Fibroblast of villous mesenchyme (primary cell): ENCODE results near the gene THEM4. TPM values are rescaled to one million over a fixed set of nuclear protein-coding genes. Genes with fewer than 3 reads are reported as not detected.
A peak's percentile ranks its signal among the peaks of the same experiment; 100 is the strongest.
"Not testable (repeated sequence)": the region's sequence is repeated elsewhere in the genome, so short reads cannot be mapped to it uniquely, and the experiment has no call there.

ENCODE experiments used
- DNase-seq: peaks from one replicate; pipeline ENCODE4 v3.0.0-alpha.2; 2010; ENCODE audit warnings: low read depth
- H3K4me3 ChIP-seq: 2 replicates; pipeline ENCODE4 v1.5.1; 2011; ENCODE audit warnings: low read depth, mild to moderate bottlenecking, low read length
- total RNA-seq: library from RNA; depleted of rRNA; stranded (reverse); fragments of >200 nt; gene quantifications from 2 replicates; pipeline ENCODE4 v1.2.3, GENCODE V29; 2012
- TF ChIP-seq, protein P1 (sequence below): IDR thresholded peaks from 2 replicates; pipeline ENCODE4 v1.5.1; 2012; ENCODE audit warnings: low read depth, mild to moderate bottlenecking, low read length; ENCODE audit not compliant: insufficient read depth

Gene THEM4
- total RNA-seq, 1 donor: 9.1 TPM

DNA sequence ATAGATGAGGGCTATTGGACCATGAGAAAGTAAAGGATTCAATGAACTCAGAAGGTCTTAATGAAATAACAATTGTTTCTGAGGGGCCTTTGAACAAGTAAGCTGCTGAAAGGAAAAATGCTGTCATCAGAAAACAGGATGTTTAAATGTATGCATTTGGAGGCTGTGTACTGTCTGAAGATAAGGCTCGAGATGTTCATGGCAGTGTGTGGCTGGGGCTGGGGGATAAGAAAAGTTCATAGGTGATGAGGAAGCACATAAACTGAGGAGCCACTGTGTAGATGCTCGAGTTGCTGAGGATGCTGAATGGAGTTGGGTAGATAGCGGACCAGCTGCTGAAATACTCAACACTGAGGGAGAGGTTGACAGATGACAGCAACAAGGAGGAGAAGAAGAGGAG is 17.8 kb downstream of the THEM4 start:
- H3K4me3 ChIP-seq: no peak overlapping the region
- TF ChIP-seq, protein P1, sequence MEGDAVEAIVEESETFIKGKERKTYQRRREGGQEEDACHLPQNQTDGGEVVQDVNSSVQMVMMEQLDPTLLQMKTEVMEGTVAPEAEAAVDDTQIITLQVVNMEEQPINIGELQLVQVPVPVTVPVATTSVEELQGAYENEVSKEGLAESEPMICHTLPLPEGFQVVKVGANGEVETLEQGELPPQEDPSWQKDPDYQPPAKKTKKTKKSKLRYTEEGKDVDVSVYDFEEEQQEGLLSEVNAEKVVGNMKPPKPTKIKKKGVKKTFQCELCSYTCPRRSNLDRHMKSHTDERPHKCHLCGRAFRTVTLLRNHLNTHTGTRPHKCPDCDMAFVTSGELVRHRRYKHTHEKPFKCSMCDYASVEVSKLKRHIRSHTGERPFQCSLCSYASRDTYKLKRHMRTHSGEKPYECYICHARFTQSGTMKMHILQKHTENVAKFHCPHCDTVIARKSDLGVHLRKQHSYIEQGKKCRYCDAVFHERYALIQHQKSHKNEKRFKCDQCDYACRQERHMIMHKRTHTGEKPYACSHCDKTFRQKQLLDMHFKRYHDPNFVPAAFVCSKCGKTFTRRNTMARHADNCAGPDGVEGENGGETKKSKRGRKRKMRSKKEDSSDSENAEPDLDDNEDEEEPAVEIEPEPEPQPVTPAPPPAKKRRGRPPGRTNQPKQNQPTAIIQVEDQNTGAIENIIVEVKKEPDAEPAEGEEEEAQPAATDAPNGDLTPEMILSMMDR: no peak
- DNase-seq: no peak

DNA sequence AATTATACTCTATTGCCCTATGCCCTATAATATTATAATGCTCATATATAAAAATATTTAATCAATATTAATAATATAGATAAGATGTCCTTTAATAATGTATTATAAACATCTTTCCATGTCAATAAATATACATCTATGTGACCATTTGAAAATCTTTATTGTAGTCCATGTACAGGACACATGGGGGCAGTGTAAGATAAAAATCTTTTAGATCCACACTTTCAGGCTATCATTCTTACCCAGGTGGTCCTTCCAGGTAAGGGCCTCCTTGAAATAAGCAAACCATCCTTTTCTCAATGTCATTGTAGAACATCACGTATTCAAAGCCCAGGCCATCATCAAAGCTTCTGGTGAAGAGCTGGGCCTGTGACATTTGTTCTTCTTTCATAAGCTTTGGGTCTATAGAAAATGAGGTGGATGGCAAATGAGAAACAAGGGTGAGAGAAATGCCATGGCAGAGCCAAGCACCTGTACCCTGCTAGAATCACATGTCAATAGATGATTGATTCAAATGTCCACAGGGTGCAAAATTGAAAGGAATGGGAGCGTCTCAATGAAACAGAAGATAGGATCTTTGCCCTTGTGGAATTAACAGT is 20.2 kb downstream of the THEM4 start:
- peak; percentile 21 for DNase-seq
- H3K4me3 ChIP-seq: no peak overlapping the region
- TF ChIP-seq, protein P1: peak; percentile 32

DNA sequence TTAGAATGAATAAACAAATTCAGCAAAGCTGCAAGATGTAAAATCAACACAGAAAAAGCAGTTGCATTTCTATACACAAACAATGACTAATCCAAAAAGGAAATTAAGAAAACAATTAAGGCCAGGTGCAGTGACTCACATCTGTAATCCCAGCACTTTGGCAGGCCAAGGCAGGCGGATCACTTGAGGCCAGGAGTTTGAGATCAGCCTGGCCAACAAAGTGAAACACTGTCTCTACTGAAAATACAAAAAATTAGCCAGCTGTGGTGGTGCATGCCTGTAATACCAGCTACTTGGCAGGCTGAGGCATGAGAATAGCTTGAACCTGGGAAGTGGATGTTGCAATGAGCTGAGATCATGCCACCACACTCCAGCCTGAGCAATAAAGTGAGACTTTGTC is 22.3 kb downstream of the THEM4 start:
- H3K4me3 ChIP-seq: no peak overlapping the region
- TF ChIP-seq, protein P1: no peak
- DNase-seq: peak; percentile 36

DNA sequence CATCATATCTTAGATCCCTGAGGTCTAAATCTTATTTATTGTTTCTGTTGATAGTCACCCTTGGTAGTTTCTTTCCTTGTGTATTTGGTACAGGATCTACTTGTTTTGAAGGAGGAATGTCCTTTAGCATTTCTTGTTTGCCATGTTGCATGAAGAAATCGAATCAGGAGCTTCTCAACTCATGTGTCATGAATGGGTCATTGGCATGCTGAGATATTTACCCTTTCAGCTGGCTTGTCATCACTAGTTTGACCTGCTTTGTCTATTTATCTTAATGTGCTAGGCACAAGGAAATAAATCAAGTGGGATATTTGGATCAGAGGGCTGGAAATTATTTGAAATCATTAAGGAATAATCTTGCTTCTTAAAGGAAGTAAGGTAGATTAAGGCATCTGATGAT is 23.8 kb downstream of the THEM4 start:
- no peak overlapping the region for H3K4me3 ChIP-seq
- TF ChIP-seq, protein P1: no peak
- no peak for DNase-seq

DNA sequence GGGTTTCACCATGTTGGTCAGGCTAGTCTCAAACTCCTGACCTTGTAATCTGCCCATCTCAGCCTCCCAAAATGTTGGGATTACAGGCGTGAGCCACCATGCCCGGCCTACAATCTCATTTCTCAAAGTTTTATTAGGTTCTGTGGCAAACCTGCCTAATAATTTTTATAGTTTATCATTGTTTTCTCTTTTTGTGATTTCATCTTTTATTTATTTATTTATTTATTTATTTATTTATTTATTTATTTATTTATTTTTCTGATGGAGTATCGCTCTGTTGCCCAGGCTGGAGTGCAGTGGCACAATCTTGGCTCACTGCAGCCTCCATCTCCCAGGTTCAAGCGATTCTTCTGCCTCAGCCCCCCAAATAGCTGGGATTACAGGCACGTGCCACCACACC is 24.4 kb downstream of the THEM4 start:
- not testable (repeated sequence) for H3K4me3 ChIP-seq, DNase-seq

DNA sequence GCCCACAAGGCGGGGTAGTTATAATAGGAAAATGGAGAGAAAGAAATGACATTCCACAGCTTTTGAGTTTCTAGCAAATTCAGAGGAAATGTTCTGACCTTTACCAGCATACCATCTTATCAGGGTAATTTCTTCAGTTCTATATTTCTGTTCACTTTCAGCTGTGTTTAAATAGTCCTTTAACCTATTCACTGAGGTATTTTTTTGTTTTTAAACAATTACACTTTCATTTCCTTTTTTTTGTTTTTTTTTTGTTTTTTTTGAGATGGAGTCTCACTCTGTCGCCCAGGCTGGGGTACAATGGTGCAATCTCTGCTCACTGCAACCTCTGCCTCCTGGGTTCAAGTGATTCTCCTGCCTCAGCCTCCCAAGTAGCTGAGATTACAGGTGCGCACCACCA is 24.9 kb downstream of the THEM4 start:
- not testable (repeated sequence) for H3K4me3 ChIP-seq, DNase-seq

DNA sequence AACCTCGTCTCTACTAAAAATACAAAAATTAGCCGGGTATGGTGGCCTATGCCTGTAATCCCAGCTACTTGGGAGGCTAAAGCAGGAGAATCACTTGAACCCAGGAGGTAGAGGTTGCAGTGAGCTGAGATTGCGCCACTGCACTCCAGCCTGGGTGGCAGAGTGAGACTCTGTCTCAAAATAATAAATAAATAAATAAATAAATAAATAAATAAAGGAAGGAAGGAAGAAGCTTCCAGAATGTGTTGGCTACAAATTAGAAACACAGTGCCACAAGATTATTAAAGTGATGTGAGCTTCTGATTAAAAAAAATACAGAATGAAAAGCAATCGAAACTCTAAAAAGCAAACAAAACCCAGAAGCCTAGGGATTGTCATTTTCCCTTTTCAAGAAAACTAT is 25.4 kb downstream of the THEM4 start:
- DNase-seq, H3K4me3 ChIP-seq: not testable (repeated sequence)

DNA sequence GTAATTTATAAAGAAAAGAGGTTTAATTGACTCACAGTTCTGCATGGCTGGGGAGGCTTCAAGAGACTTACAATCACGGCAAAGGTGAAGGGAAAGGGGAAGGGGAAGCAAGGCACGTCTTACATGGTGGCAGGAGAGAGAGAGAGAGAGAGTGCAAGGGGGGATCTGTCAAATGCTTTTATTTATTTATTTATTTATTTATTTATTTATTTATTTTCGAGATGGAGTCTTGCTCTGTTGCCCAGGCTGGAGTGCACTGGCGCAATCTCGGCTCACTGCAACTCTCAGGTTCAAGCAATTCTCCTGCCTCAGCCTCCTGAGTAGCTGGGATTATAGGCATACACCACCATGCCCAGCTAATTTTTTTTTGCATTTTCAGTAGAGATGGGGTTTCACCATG is 26.4 kb downstream of the THEM4 start:
- not testable (repeated sequence) for DNase-seq, H3K4me3 ChIP-seq

DNA sequence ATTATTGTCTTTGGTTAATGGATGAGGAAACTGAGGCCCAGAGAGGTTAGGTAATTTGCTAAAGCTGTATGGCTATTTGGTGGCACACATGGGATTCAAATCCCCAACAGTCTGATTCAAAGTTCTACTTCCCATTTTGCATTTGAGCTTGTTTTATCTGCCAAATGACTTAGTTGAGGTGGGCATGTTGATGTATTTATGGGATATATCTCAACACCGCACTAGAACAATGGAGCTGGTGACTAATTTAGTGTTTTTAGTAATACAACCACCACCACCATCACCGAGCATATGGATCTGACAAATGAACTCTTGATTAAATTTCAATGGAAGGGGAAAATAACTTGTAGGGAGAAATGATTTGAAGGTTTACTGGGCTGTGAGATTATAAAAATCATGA is 26.8 kb downstream of the THEM4 start:
- TF ChIP-seq, protein P1: no peak
- no peak for DNase-seq
- no peak overlapping the region for H3K4me3 ChIP-seq
